GM12892 (cell line): Measurements from ENCODE around the gene NADK2.

Source experiments
- POLR2A ChIP-seq: IDR thresholded peaks from 2 replicates; pipeline ENCODE4 v1.6.1; 2011; ENCODE audit warnings: low read depth, low read length, control low read depth
- POLR2AphosphoS5 ChIP-seq: IDR thresholded peaks from 2 replicates; pipeline ENCODE4 v1.6.1; 2011; ENCODE audit warnings: low read depth, low read length, control low read depth

DNA sequence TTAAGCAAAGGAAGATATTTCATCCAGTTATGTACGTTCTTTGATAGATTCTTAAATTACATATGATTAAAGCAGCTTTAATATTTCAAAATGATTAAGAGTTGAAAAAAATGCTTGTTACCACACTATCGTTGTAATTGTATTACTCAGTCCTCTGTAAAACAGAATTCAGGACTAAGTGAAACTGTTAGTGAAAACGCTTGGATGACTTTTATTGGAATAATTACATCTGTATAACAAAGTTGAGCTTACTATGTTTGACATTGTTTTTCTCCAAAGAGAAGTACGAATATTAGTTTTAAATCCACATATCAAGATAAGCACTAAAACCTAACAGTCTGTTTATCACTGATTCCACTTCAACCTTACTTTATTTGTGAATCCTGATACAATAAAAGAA, 8.7 kb upstream of the NADK2 start:
- TF ChIP-seq POLR2A (no peak), POLR2AphosphoS5 (no peak)
